A549 (cell line): ENCODE data around the gene RAB30. TPM values are rescaled to one million over a fixed set of nuclear protein-coding genes. Genes with fewer than 3 reads are reported as not detected.
"Not testable (repeated sequence)": the region's sequence is repeated elsewhere in the genome, so short reads cannot be mapped to it uniquely, and the experiment has no call there.

Experiments
- ATAC-seq, 2 experiments: fragments of 200-7000 bp in 1 of 2; fragments of >200 bp in 1 of 2; cut with Nextera tagmentation in 1 of 2; cut with Tn5 transposase in 1 of 2; 3 replicates each; pipeline versions ENCODE4 v1.8.0 to v1.9.1; 2018 to 2020; ENCODE audit warnings: mild to moderate bottlenecking in 1 of 2, moderate library complexity in 1 of 2
- CTCF ChIA-PET: fragments of 300-600 bp; sonication (Branson Sonifier 250); formaldehyde crosslinking; extraction: SDS; loops from one replicate; lab custom pipeline; 2021; ENCODE audit warnings: antibody characterized with exemption, inconsistent platforms; lab: Yijun Ruan, JAX
- POLR2A ChIA-PET: fragments of 350-600 bp; formaldehyde crosslinking; extraction: SDS; loops from one replicate; lab custom pipeline; 2021; ENCODE audit warnings: antibody characterized with exemption, inconsistent platforms; lab: Yijun Ruan, JAX
- DNase-seq, 2 experiments: peaks; one replicate each; pipeline versions ENCODE4 v3.0.0 to v3.0.0-alpha.2; 2011 to 2016; ENCODE audit warnings: low read depth in 1 of 2, low spot score in 1 of 2
- FAIRE-seq: peaks from 2 replicates; lab custom pipeline; 2011; peaks lifted over from hg19 to GRCh38; lab: Jason Lieb, UNC
- H3K27ac ChIP-seq, 2 experiments: fragments of >200 bp; sonication (Bioruptor Twin); formaldehyde crosslinking; 3 replicates each; pipeline ENCODE4 v1.5.1; 2016 to 2017
- H3K4me1 ChIP-seq: fragments of >200 bp; sonication (Bioruptor Twin); formaldehyde crosslinking; 3 replicates; pipeline ENCODE4 v1.6.1; 2016
- H3K4me2 ChIP-seq: fragments of >200 bp; sonication (Bioruptor Twin); formaldehyde crosslinking; 3 replicates; pipeline ENCODE4 v1.6.1; 2016
- H3K4me3 ChIP-seq: fragments of >200 bp; sonication (Bioruptor Twin); formaldehyde crosslinking; 3 replicates; pipeline ENCODE4 v1.5.1; 2016
- H3K9me3 ChIP-seq: fragments of >200 bp; sonication (Bioruptor Twin); formaldehyde crosslinking; 3 replicates; pipeline ENCODE4 v1.6.1; 2016
- BCL3 ChIP-seq: fragments of >200 bp; sonication (Bioruptor Twin); formaldehyde crosslinking; IDR thresholded peaks from 3 replicates; pipeline ENCODE4 v1.6.1; 2016
- BHLHE40 ChIP-seq: IDR thresholded peaks from 2 replicates; pipeline ENCODE4 v1.6.1; 2012; ENCODE audit warnings: low read depth, low read length, inconsistent platforms
- CBX8 ChIP-seq: fragments of 200-600 bp; sonication (generic); IDR thresholded peaks from 2 replicates; pipeline ENCODE4 v1.6.1; 2016
- CEBPB ChIP-seq, 2 experiments: fragments of >200 bp in 1 of 2; sonication (Bioruptor Twin) in 1 of 2; formaldehyde crosslinking in 1 of 2; IDR thresholded peaks; 2 replicates each; pipeline ENCODE4 v1.6.1; 2012 to 2016
- CHD2 ChIP-seq: fragments of 150-350 bp; IDR thresholded peaks from 2 replicates; pipeline ENCODE4 v1.6.1; 2014; ENCODE audit warnings: low read length; ENCODE audit not compliant: partially characterized antibody
- EHF ChIP-seq: fragments of 250-450 bp; sonication (Bioruptor Pico); IDR thresholded peaks from 2 replicates; pipeline ENCODE4 v1.5.0; 2020; ENCODE audit warnings: mild to moderate bottlenecking
- ELK1 ChIP-seq: fragments of 150-350 bp; IDR thresholded peaks from 2 replicates; pipeline ENCODE4 v1.6.1; 2014; ENCODE audit warnings: low read depth, mild to moderate bottlenecking, low read length
- EP300 ChIP-seq, 2 experiments: fragments of >200 bp; sonication (Bioruptor Twin); formaldehyde crosslinking; IDR thresholded peaks; 2 replicates in 1 of 2; 3 replicates in 1 of 2; pipeline ENCODE4 v1.6.1; 2016 to 2017
- FOSL2 ChIP-seq, 2 experiments: fragments of 450-650 bp in 1 of 2; fragments of >200 bp in 1 of 2; sonication (Bioruptor Twin) in 1 of 2; formaldehyde crosslinking; IDR thresholded peaks; 2 replicates each; pipeline versions ENCODE4 v1.5.0 to v1.6.1; 2016 to 2020; ENCODE audit warnings: mild to moderate bottlenecking in 1 of 2, moderate library complexity in 1 of 2
- FOXS1 ChIP-seq: fragments of 250-450 bp; sonication (Bioruptor Pico); IDR thresholded peaks from 2 replicates; pipeline ENCODE4 v1.5.0; 2020; ENCODE audit warnings: mild to moderate bottlenecking, moderate library complexity
- GATA3 ChIP-seq: IDR thresholded peaks from 2 replicates; pipeline ENCODE4 v1.6.1; 2012; ENCODE audit warnings: borderline replicate concordance
- HDAC2 ChIP-seq: fragments of 200-600 bp; sonication (generic); IDR thresholded peaks from 2 replicates; pipeline ENCODE4 v1.6.1; 2016
- HEYL ChIP-seq: fragments of 250-450 bp; sonication (Bioruptor Pico); IDR thresholded peaks from 2 replicates; pipeline ENCODE4 v1.8.0; 2021; ENCODE audit warnings: mild to moderate bottlenecking, moderate library complexity
- HOXB13 ChIP-seq: fragments of 250-450 bp; sonication (Bioruptor Pico); IDR thresholded peaks from 2 replicates; pipeline ENCODE4 v1.5.0; 2020; ENCODE audit warnings: low read depth, mild to moderate bottlenecking, moderate library complexity
- HOXB5 ChIP-seq: fragments of 250-450 bp; sonication (Bioruptor Pico); IDR thresholded peaks from 2 replicates; pipeline ENCODE4 v1.5.0; 2020; ENCODE audit warnings: mild to moderate bottlenecking, moderate library complexity
- JUNB ChIP-seq: fragments of >200 bp; sonication (Bioruptor Twin); formaldehyde crosslinking; IDR thresholded peaks from 2 replicates; pipeline ENCODE4 v1.6.1; 2016
- KDM5A ChIP-seq: fragments of 200-600 bp; sonication (generic); IDR thresholded peaks from 2 replicates; pipeline ENCODE4 v1.6.1; 2016; ENCODE audit warnings: antibody characterized with exemption, mild to moderate bottlenecking
- PHF8 ChIP-seq: fragments of 200-600 bp; sonication (generic); IDR thresholded peaks from 2 replicates; pipeline ENCODE4 v1.6.1; 2016; ENCODE audit warnings: low read depth, mild to moderate bottlenecking, antibody characterized with exemption, moderate library complexity, borderline replicate concordance
- RCOR1 ChIP-seq: fragments of 150-350 bp; IDR thresholded peaks from 2 replicates; pipeline ENCODE4 v1.6.1; 2014; ENCODE audit warnings: antibody characterized with exemption, low read length, low read depth
- RFX5 ChIP-seq: fragments of 450-650 bp; IDR thresholded peaks from 2 replicates; pipeline ENCODE4 v1.7.1; 2014; ENCODE audit warnings: antibody characterized with exemption, mild to moderate bottlenecking, moderate library complexity
- SMC3 ChIP-seq: fragments of >200 bp; sonication (Bioruptor Twin); formaldehyde crosslinking; IDR thresholded peaks from 3 replicates; pipeline ENCODE4 v1.6.1; 2018; ENCODE audit warnings: inconsistent platforms
- SREBF2 ChIP-seq: fragments of 450-650 bp; IDR thresholded peaks from 2 replicates; pipeline ENCODE4 v1.6.1; 2014; ENCODE audit warnings: mild to moderate bottlenecking, moderate library complexity
- TFCP2L1 ChIP-seq: fragments of 250-450 bp; sonication (Bioruptor Pico); IDR thresholded peaks from 2 replicates; pipeline ENCODE4 v1.5.0; 2021; ENCODE audit warnings: mild to moderate bottlenecking
- TP53 ChIP-seq: fragments of 250-450 bp; sonication (Bioruptor Pico); IDR thresholded peaks from 2 replicates; pipeline ENCODE4 v1.5.0; 2021; ENCODE audit warnings: mild to moderate bottlenecking, moderate library complexity
- USF2 ChIP-seq: fragments of 450-650 bp; IDR thresholded peaks from 2 replicates; pipeline ENCODE4 v1.6.1; 2014; ENCODE audit warnings: antibody characterized with exemption
- WGBS: methylation state at CpG from one replicate; pipeline ENCODE4 v1.1.6; 2017; ENCODE audit errors: missing lambda C conversion rate; 5-methylcytosine and 5-hydroxymethylcytosine counted together
- polyA plus RNA-seq, 4 experiments: library from polyadenylated mRNA; depleted of rRNA in 3 of 4; stranded (reverse); fragments of >200 nt; fragmentation: RNase III in 1 of 4; extraction: RNeasy Plus Mini Kit Qiagen cat#74134 plus additional on column Dnase treatment in 1 of 4; gene quantifications; 2 replicates in 3 of 4; 3 replicates in 1 of 4; pipeline ENCODE4 v1.2.3, GENCODE V29; 2011 to 2017

RAB30 gene
- polyA plus RNA-seq, 2 of the 4 experiments (the other 2 are of a cell fraction): 4.2 to 6.2 TPM

- FAIRE-seq (no peak), DNase-seq (no peak), ATAC-seq (no peak)
- Histone ChIP-seq H3K9me3 (no peaks in the 10 kb centered on the region), H3K27ac (no peak overlapping the region), H3K4me2 (no peak overlapping the region), H3K4me1 (no peaks in the 10 kb centered on the region), H3K4me3 (no peak overlapping the region)
- POLR2A ChIA-PET: no interaction called here
- 41% methylated on average over 1 of the region's 1 CpG for WGBS
- CTCF ChIA-PET: interaction anchor here (1.0 kb wide), 2 partner anchors 9 to 253 kb away, joined by 3 to 5 read pairs; no protein-coding TSS in a partner anchor
- no peak for TF ChIP-seq ELK1
- TF ChIP-seq KDM5A: no peak
- no peak for TF ChIP-seq CEBPB (IDR thresholded peaks at IDR 0.05)
- TF ChIP-seq FOSL2 (IDR thresholded peaks at IDR 0.05): no peak
- TF ChIP-seq FOSL2 (CRISPR knock-in tag; IDR thresholded peaks at IDR 0.05): no peak
- no peak for TF ChIP-seq SREBF2
- no peak for TF ChIP-seq EP300 (IDR thresholded peaks at IDR 0.05)
These were observed 99.6 kb downstream of the RAB30 start for GRCh38 chr11:82972103-82972502.

GRCh38 chr11:82971519-82971946 is 100.2 kb downstream of the RAB30 start:
- CTCF ChIA-PET: interaction anchor here (1.0 kb wide), 2 partner anchors 9 to 254 kb away, joined by 3 to 5 read pairs; no protein-coding TSS in a partner anchor
- FAIRE-seq, H3K27ac ChIP-seq, ATAC-seq, DNase-seq, POLR2A ChIA-PET, H3K4me3 ChIP-seq, H3K4me2 ChIP-seq, H3K9me3 ChIP-seq, H3K4me1 ChIP-seq: not testable (repeated sequence)
- WGBS: 90% methylated on average over 8 of the region's 8 CpGs

- ATAC-seq, FAIRE-seq, H3K4me2 ChIP-seq, POLR2A ChIA-PET, DNase-seq, H3K27ac ChIP-seq, H3K4me1 ChIP-seq, H3K9me3 ChIP-seq, H3K4me3 ChIP-seq: not testable (repeated sequence)
- CTCF ChIA-PET: interaction anchor here (0.7 kb wide), 1 partner anchor 101 kb away, joined by 3 read pairs; the partner anchor contains the start of gene RAB30
- 96% methylated on average over 21 of the region's 60 CpGs for WGBS
These were observed 101.1 kb downstream of the RAB30 start for GRCh38 chr11:82970507-82971083.

GRCh38 chr11:82969811-82970210 is 101.9 kb downstream of the RAB30 start:
- FAIRE-seq: no peak
- no peak for ATAC-seq
- DNase-seq: no peak
- H3K4me2 ChIP-seq: no peak overlapping the region
- no peaks in the 10 kb centered on the region for H3K4me1 ChIP-seq
- 70% methylated on average over 4 of the region's 4 CpGs for WGBS
- no peak for TF ChIP-seq JUNB
- TF ChIP-seq EHF (CRISPR knock-in tag): no peak
- no peak for TF ChIP-seq HDAC2
- no peak for TF ChIP-seq FOXS1 (CRISPR knock-in tag)
- no peak for TF ChIP-seq USF2
- no peak for TF ChIP-seq PHF8
- TF ChIP-seq TP53 (CRISPR knock-in tag): no peak
- no peak for TF ChIP-seq HEYL (CRISPR knock-in tag)
- ChIA-PET CTCF (interaction anchor here (0.9 kb wide), 1 partner anchor 43 kb away, joined by 3 read pairs; no protein-coding TSS in a partner anchor), POLR2A (no interaction called here)
- H3K4me3 ChIP-seq: no peak overlapping the region
- H3K27ac ChIP-seq: no peak overlapping the region
- no peaks in the 10 kb centered on the region for H3K9me3 ChIP-seq

- TF ChIP-seq RCOR1 (no peak), SMC3 (no peak), RFX5 (no peak), JUNB (no peak), GATA3 (no peak), BHLHE40 (no peak), TP53 (CRISPR knock-in tag) (no peak), HOXB5 (CRISPR knock-in tag) (no peak), SREBF2 (no peak), CHD2 (no peak), BCL3 (no peak), TFCP2L1 (CRISPR knock-in tag) (no peak), CBX8 (no peak), HOXB13 (CRISPR knock-in tag) (no peak)
These were observed 104.3 kb downstream of the RAB30 start for GRCh38 chr11:82967381-82967780.

More at GRCh38 chr11:82967381-82967780, 104.3 kb downstream of the RAB30 start:
- no peaks in the 10 kb centered on the region for H3K9me3 ChIP-seq
- H3K4me1 ChIP-seq: no peaks in the 10 kb centered on the region
- ATAC-seq: no peak
- DNase-seq: no peak
- WGBS: 68% methylated on average over 4 of the region's 4 CpGs
- no peak overlapping the region for H3K4me2 ChIP-seq
- no peak for FAIRE-seq
- POLR2A ChIA-PET: no interaction called here
- no peak overlapping the region for H3K27ac ChIP-seq
- CTCF ChIA-PET: no interaction called here
- H3K4me3 ChIP-seq: no peak overlapping the region
